SK-N-SH (cell line): Measurements from ENCODE around the gene SPA17. TPM values are rescaled to one million over a fixed set of nuclear protein-coding genes. Genes with fewer than 3 reads are reported as not detected.

ENCODE experiments used
- CTCF ChIA-PET: fragments of 300-600, 350-600 bp; formaldehyde crosslinking; extraction: SDS; loops from one replicate; lab custom pipeline; 2021; lab: Yijun Ruan, JAX
- POLR2A ChIA-PET: fragments of 350-600 bp; sonication (Branson Sonifier 250); formaldehyde crosslinking; extraction: SDS; loops from one replicate; lab custom pipeline; 2020; ENCODE audit warnings: antibody characterized with exemption, inconsistent platforms; lab: Yijun Ruan, JAX
- DNase-seq: peaks from one replicate; pipeline ENCODE4 v3.0.0; 2012
- H2AFZ ChIP-seq: fragments of 200-600 bp; sonication (generic); 2 replicates; pipeline ENCODE4 v1.8.1; 2016; ENCODE audit warnings: antibody characterized with exemption, mild to moderate bottlenecking, low read depth
- H3F3A ChIP-seq: fragments of 200-600 bp; sonication (generic); replicated peaks from 2 replicates; pipeline ENCODE3; 2016; ENCODE audit warnings: antibody characterized with exemption, mild to moderate bottlenecking; ENCODE audit not compliant: insufficient read depth
- H3K27ac ChIP-seq, 2 experiments: fragments of 200-500 bp in 1 of 2; fragments of 200-600 bp in 1 of 2; sonication (Bioruptor generic) in 1 of 2; sonication (generic), shearing (Covaris generic) in 1 of 2; 2 replicates each; pipeline versions ENCODE4 v1.5.1 to v1.6.1; 2014 to 2016; ENCODE audit warnings: low read depth in 2 of 2, inconsistent platforms in 1 of 2, low read length in 1 of 2, mild to moderate bottlenecking in 1 of 2, mixed read lengths in 1 of 2
- H3K27me3 ChIP-seq: fragments of 200-600 bp; sonication (generic), shearing (Covaris generic); 2 replicates; pipeline ENCODE4 v1.6.1; 2016; ENCODE audit warnings: mixed run types; ENCODE audit not compliant: insufficient read depth
- H3K36me3 ChIP-seq, 2 experiments: fragments of 200-500 bp in 1 of 2; fragments of 200-600 bp in 1 of 2; sonication (Bioruptor generic) in 1 of 2; sonication (generic) in 1 of 2; replicated peaks in 1 of 2; 2 replicates each; pipeline versions ENCODE3 to v1.5.1; 2014 to 2016; ENCODE audit warnings: low read length in 1 of 2, mild to moderate bottlenecking in 1 of 2; ENCODE audit not compliant: insufficient read depth in 2 of 2, control insufficient read depth in 1 of 2
- H3K4me1 ChIP-seq, 2 experiments: fragments of 200-500 bp in 1 of 2; fragments of 200-600 bp in 1 of 2; sonication (Bioruptor generic) in 1 of 2; sonication (generic), shearing (Covaris generic) in 1 of 2; 2 replicates each; pipeline versions ENCODE4 v1.5.1 to v1.6.1; 2014 to 2016; ENCODE audit warnings: low read depth in 1 of 2, low read length in 1 of 2, mixed run types in 1 of 2; ENCODE audit not compliant: insufficient read depth in 2 of 2, control insufficient read depth in 1 of 2
- H3K4me2 ChIP-seq: fragments of 200-600 bp; sonication (generic), shearing (Covaris generic); 2 replicates; pipeline ENCODE4 v1.6.1; 2017; ENCODE audit warnings: mixed run types
- H3K4me3 ChIP-seq, 2 experiments: fragments of 200-500 bp in 1 of 2; fragments of 200-600 bp in 1 of 2; sonication (Bioruptor generic) in 1 of 2; sonication (generic), shearing (Covaris generic) in 1 of 2; 2 replicates each; pipeline versions ENCODE4 v1.5.1 to v1.8.1; 2014 to 2016; ENCODE audit warnings: low read depth in 2 of 2, inconsistent platforms in 1 of 2, low read length in 1 of 2, mild to moderate bottlenecking in 1 of 2, mixed read lengths in 1 of 2, moderate library complexity in 1 of 2
- H3K79me2 ChIP-seq: fragments of 200-600 bp; sonication (generic); 2 replicates; pipeline ENCODE4 v1.8.1; 2017; ENCODE audit warnings: mild to moderate bottlenecking; ENCODE audit not compliant: insufficient read depth
- H3K9ac ChIP-seq: fragments of 200-600 bp; sonication (generic); 2 replicates; pipeline ENCODE4 v1.6.1; 2017; ENCODE audit warnings: mixed run types
- H3K9me2 ChIP-seq: fragments of 200-600 bp; sonication (generic); 2 replicates; pipeline ENCODE4 v1.6.1; 2017; ENCODE audit warnings: mixed run types
- H3K9me3 ChIP-seq: fragments of 200-600 bp; sonication (generic); 2 replicates; pipeline ENCODE4 v1.6.1; 2017; ENCODE audit warnings: mixed run types, mild to moderate bottlenecking, moderate library complexity
- H4K20me1 ChIP-seq: fragments of 200-600 bp; sonication (generic); 2 replicates; pipeline ENCODE4 v1.6.1; 2017; ENCODE audit warnings: mild to moderate bottlenecking, mixed run types; ENCODE audit not compliant: insufficient read depth
- EZH2phosphoT487 ChIP-seq: fragments of 200-600 bp; sonication (generic); IDR thresholded peaks from 2 replicates; pipeline ENCODE4 v1.6.1; 2017; ENCODE audit warnings: low read depth, mixed run types, mild to moderate bottlenecking, antibody characterized with exemption, moderate library complexity, borderline replicate concordance
- FOXJ3 ChIP-seq: sonication (generic); formaldehyde crosslinking; IDR thresholded peaks from 2 replicates; pipeline ENCODE4 v1.5.1; 2020; ENCODE audit warnings: mild to moderate bottlenecking, missing genetic modification reagents
- FOXM1 ChIP-seq: IDR thresholded peaks from 2 replicates; pipeline ENCODE4 v1.4.0; 2012; ENCODE audit warnings: low read depth, mild to moderate bottlenecking
- MEF2A ChIP-seq: IDR thresholded peaks from 2 replicates; pipeline ENCODE4 v1.4.0; 2012; ENCODE audit warnings: low read depth, borderline replicate concordance
- MXI1 ChIP-seq: IDR thresholded peaks from 2 replicates; pipeline ENCODE4 v1.6.1; 2012; ENCODE audit warnings: mild to moderate bottlenecking, low read depth, low read length, improper control_type of control experiment
- NRF1 ChIP-seq: IDR thresholded peaks from 2 replicates; pipeline ENCODE4 v1.6.1; 2012; ENCODE audit warnings: low read depth, mild to moderate bottlenecking, low read length
- RXRA ChIP-seq: IDR thresholded peaks from 2 replicates; pipeline ENCODE4 v1.4.0; 2012; ENCODE audit warnings: low read depth, mild to moderate bottlenecking, borderline replicate concordance
- SMC3 ChIP-seq: IDR thresholded peaks from 2 replicates; pipeline ENCODE4 v1.6.1; 2012; ENCODE audit warnings: low read depth, low read length, improper control_type of control experiment
- TAF1 ChIP-seq: IDR thresholded peaks from 2 replicates; pipeline ENCODE4 v1.6.1; 2012; ENCODE audit warnings: low read depth, mild to moderate bottlenecking, low read length, moderate library complexity, borderline replicate concordance
- TCF12 ChIP-seq: IDR thresholded peaks from 2 replicates; pipeline ENCODE4 v1.4.0; 2012
- TEAD4 ChIP-seq: IDR thresholded peaks from 2 replicates; pipeline ENCODE4 v1.4.0; 2012; ENCODE audit warnings: mild to moderate bottlenecking, borderline replicate concordance; ENCODE audit not compliant: insufficient read depth
- WGBS: methylation state at CpG from one replicate; pipeline ENCODE4 v1.1.6; 2017; ENCODE audit warnings: low lambda C conversion rate; 5-methylcytosine and 5-hydroxymethylcytosine counted together
- polyA plus RNA-seq, 3 experiments: library from polyadenylated mRNA; depleted of rRNA; stranded (reverse); fragments of >200 nt; gene quantifications; 2 replicates each; pipeline ENCODE4 v1.2.3, GENCODE V29; 2012
- TF ChIP-seq, protein P1 (sequence below): fragments of 150-350 bp; IDR thresholded peaks from 2 replicates; pipeline ENCODE4 v1.6.1; 2017; ENCODE audit warnings: antibody characterized with exemption, low read length, low read depth, borderline replicate concordance
- TF ChIP-seq, protein P2 (sequence below): IDR thresholded peaks from 2 replicates; pipeline ENCODE4 v1.4.0; 2012; ENCODE audit warnings: low read depth
- TF ChIP-seq, protein P3 (sequence below): IDR thresholded peaks from 2 replicates; pipeline ENCODE4 v1.6.1; 2012; ENCODE audit warnings: mild to moderate bottlenecking, low read depth, low read length, moderate library complexity

The SPA17 gene
- polyA plus RNA-seq, 1 of the 3 experiments (the other 2 are of a cell fraction) = 7.7 TPM

DNA sequence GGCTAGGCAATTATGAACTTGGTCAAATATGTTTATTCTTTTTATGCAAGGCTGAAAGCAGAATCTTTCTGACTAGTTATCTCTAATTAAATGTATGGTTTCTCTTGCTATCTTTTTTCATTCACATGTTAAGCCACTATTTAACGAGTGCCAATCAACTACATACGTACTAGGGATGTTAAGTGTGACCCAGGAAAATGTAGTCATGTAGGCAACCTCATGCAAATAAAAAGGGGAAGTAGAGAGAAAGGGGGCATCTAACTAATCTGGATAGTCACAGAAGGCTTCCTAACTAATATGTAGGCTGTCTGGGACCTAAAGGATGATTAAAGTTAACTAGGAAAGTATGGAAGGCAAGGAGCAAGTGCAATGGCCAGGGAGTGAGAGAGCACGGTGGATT lies 27.6 kb upstream of the SPA17 start:
- H2AFZ ChIP-seq = no peak overlapping the region
- H3K4me1 ChIP-seq = peaks cover 3 to 7% of the 10 kb centered on the region in 2 experiments; a peak in 1 of 4 replicates
- no peak overlapping the region for H3K4me3 ChIP-seq
- no peaks in the 10 kb centered on the region for H3K79me2 ChIP-seq
- no peaks in the 10 kb centered on the region for H4K20me1 ChIP-seq
- CTCF ChIA-PET = interaction anchor here (0.9 to 6.7 kb wide), 4 partner anchors 23 to 192 kb away, joined by 3 to 40 read pairs (median 18); partner anchors contain the start of gene ESAM
- no peak overlapping the region for H3K4me2 ChIP-seq
- H3F3A ChIP-seq = peaks cover 24% of the 10 kb centered on the region
- POLR2A ChIA-PET = no interaction called here
- H3K36me3 ChIP-seq = peaks cover 0 to 3% of the 10 kb centered on the region in 2 experiments
- H3K9ac ChIP-seq = no peak overlapping the region
- WGBS = 83% methylated on average over 3 of the region's 3 CpGs
- H3K27ac ChIP-seq = no peak overlapping the region
- no peaks in the 10 kb centered on the region for H3K9me3 ChIP-seq
- H3K9me2 ChIP-seq = no peaks in the 10 kb centered on the region
- TF ChIP-seq TAF1 (no peak), SMC3 (no peak), FOXJ3 (no peak)
- no peaks in the 10 kb centered on the region for H3K27me3 ChIP-seq
- no peak for DNase-seq

DNA sequence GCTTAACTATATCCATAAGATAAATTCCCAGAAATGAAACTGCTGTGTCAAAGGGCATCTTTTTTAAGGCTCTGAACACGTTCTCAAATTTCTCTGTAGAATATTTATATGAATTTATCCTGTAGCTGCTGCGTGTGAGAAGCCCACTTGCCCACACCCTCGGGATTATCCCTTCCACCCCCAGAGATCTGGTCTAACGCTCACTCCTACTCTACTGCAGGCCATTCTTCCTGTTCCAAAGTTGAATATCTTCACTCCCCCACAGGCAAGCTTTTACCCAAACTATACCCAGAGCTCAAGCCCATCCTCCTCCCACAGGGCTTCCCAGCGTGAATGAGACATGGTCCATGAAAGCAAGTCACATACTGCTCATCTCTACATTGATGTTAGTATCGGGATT lies 25.1 kb upstream of the SPA17 start:
- CTCF ChIA-PET = interaction anchor here (0.9 to 3.9 kb wide), 6 partner anchors 21 to 228 kb away, joined by 3 to 23 read pairs (median 5); partner anchors contain the start of gene ESAM

More for the DNA sequence above, 25.1 kb upstream of the SPA17 start:
- no peak overlapping the region for H3K9ac ChIP-seq
- 81% methylated on average over 6 of the region's 6 CpGs for WGBS
- H2AFZ ChIP-seq = no peak overlapping the region
- H3F3A ChIP-seq = peaks cover 11% of the 10 kb centered on the region
- H3K36me3 ChIP-seq = no peaks in the 10 kb centered on the region
- H3K27me3 ChIP-seq = no peaks in the 10 kb centered on the region
- no peak overlapping the region for H3K27ac ChIP-seq
- no peak overlapping the region for H3K4me3 ChIP-seq
- TF ChIP-seq TEAD4 (no peak), RXRA (no peak), EZH2phosphoT487 (no peak), FOXJ3 (no peak), NRF1 (no peak), TCF12 (no peak), MEF2A (no peak), SMC3 (no peak), MXI1 (no peak), FOXM1 (no peak)
- TF ChIP-seq, protein P1, sequence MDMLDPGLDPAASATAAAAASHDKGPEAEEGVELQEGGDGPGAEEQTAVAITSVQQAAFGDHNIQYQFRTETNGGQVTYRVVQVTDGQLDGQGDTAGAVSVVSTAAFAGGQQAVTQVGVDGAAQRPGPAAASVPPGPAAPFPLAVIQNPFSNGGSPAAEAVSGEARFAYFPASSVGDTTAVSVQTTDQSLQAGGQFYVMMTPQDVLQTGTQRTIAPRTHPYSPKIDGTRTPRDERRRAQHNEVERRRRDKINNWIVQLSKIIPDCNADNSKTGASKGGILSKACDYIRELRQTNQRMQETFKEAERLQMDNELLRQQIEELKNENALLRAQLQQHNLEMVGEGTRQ = no peak
- TF ChIP-seq, protein P2, sequence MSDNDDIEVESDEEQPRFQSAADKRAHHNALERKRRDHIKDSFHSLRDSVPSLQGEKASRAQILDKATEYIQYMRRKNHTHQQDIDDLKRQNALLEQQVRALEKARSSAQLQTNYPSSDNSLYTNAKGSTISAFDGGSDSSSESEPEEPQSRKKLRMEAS = no peak
- TF ChIP-seq, protein P3, sequence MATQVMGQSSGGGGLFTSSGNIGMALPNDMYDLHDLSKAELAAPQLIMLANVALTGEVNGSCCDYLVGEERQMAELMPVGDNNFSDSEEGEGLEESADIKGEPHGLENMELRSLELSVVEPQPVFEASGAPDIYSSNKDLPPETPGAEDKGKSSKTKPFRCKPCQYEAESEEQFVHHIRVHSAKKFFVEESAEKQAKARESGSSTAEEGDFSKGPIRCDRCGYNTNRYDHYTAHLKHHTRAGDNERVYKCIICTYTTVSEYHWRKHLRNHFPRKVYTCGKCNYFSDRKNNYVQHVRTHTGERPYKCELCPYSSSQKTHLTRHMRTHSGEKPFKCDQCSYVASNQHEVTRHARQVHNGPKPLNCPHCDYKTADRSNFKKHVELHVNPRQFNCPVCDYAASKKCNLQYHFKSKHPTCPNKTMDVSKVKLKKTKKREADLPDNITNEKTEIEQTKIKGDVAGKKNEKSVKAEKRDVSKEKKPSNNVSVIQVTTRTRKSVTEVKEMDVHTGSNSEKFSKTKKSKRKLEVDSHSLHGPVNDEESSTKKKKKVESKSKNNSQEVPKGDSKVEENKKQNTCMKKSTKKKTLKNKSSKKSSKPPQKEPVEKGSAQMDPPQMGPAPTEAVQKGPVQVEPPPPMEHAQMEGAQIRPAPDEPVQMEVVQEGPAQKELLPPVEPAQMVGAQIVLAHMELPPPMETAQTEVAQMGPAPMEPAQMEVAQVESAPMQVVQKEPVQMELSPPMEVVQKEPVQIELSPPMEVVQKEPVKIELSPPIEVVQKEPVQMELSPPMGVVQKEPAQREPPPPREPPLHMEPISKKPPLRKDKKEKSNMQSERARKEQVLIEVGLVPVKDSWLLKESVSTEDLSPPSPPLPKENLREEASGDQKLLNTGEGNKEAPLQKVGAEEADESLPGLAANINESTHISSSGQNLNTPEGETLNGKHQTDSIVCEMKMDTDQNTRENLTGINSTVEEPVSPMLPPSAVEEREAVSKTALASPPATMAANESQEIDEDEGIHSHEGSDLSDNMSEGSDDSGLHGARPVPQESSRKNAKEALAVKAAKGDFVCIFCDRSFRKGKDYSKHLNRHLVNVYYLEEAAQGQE = no peak
- TF ChIP-seq, all 33 proteins: peak for 0
- Histone ChIP-seq H3K79me2 (no peaks in the 10 kb centered on the region), H3K9me2 (no peaks in the 10 kb centered on the region), H4K20me1 (no peaks in the 10 kb centered on the region), H3K9me3 (no peaks in the 10 kb centered on the region), H3K4me2 (no peak overlapping the region), H3K4me1 (peaks cover 0 to 3% of the 10 kb centered on the region in 2 experiments; a peak in 1 of 4 replicates)
- DNase-seq = no peak
- POLR2A ChIA-PET = no interaction called here
